IMR-90 (cell line): ENCODE measurements around the gene TBC1D22A. TPM values are rescaled to one million over a fixed set of nuclear protein-coding genes. Genes with fewer than 3 reads are reported as not detected.

Experiments
- ATAC-seq: fragments of 200-7000 bp; cut with Tn5 transposase; 2 replicates; pipeline ENCODE4 v1.9.1; 2020; ENCODE audit warnings: low read depth, mild to moderate bottlenecking, moderate library complexity
- BruUV-seq: library from RNA; stranded (reverse); fragments of 400-500 nt; replicated peaks from 2 replicates; lab custom pipeline; 2021; lab: Mats Ljungman, UMichigan
- CTCF ChIA-PET: fragments of 300-600 bp; formaldehyde crosslinking; extraction: SDS; loops from one replicate; lab custom pipeline; 2021; ENCODE audit warnings: antibody characterized with exemption; lab: Yijun Ruan, JAX
- POLR2A ChIA-PET: fragments of 300-600 bp; sonication (Branson Sonifier 250); formaldehyde crosslinking; loops from one replicate; lab custom pipeline; 2022; ENCODE audit warnings: antibody characterized with exemption; ENCODE audit not compliant: unreplicated experiment; lab: Charles Lee
- DNase-seq: peaks from one replicate; pipeline ENCODE4 v3.0.0; 2013
- H2AFZ ChIP-seq: replicated peaks from 2 replicates; pipeline ENCODE3; 2013; ENCODE audit warnings: low read length, mild to moderate bottlenecking; ENCODE audit not compliant: poor library complexity
- H2AK5ac ChIP-seq: 2 replicates; pipeline ENCODE4 v1.6.1; 2013; ENCODE audit warnings: low read depth, low read length, inconsistent platforms
- H2AK9ac ChIP-seq: replicated peaks from 2 replicates; pipeline ENCODE3; 2013; ENCODE audit warnings: mild to moderate bottlenecking, low read depth, low read length, moderate library complexity; ENCODE audit not compliant: poor library complexity
- H2BK120ac ChIP-seq: 2 replicates; pipeline ENCODE4 v1.6.1; 2013; ENCODE audit warnings: low read depth, low read length, inconsistent platforms
- H2BK15ac ChIP-seq: 3 replicates; pipeline ENCODE4 v1.6.1; 2013; ENCODE audit warnings: low read depth, low read length, inconsistent platforms
- H2BK20ac ChIP-seq: 2 replicates; pipeline ENCODE4 v1.6.1; 2013; ENCODE audit warnings: low read depth, mild to moderate bottlenecking, inconsistent platforms, low read length, moderate library complexity
- H2BK5ac ChIP-seq: 2 replicates; pipeline ENCODE4 v1.6.1; 2013; ENCODE audit warnings: mild to moderate bottlenecking, low read depth, low read length, inconsistent platforms; ENCODE audit not compliant: poor library complexity, severe bottlenecking
- H3K14ac ChIP-seq: replicated peaks from 2 replicates; pipeline ENCODE4 v1.6.1; 2013; ENCODE audit warnings: low read depth, low read length, inconsistent platforms
- H3K18ac ChIP-seq: 2 replicates; pipeline ENCODE4 v1.6.1; 2013; ENCODE audit warnings: low read depth, low read length, control low read depth
- H3K23ac ChIP-seq: 2 replicates; pipeline ENCODE4 v1.6.1; 2013; ENCODE audit warnings: low read depth, low read length, inconsistent platforms
- H3K27ac ChIP-seq: 2 replicates; pipeline ENCODE4 v1.5.1; 2013; ENCODE audit warnings: mild to moderate bottlenecking, control low read depth, low read length; ENCODE audit not compliant: insufficient read depth
- H3K27me3 ChIP-seq: 2 replicates; pipeline ENCODE4 v1.6.1; 2013; ENCODE audit warnings: low read length; ENCODE audit not compliant: control insufficient read depth, insufficient read depth
- H3K36me3 ChIP-seq: 2 replicates; pipeline ENCODE4 v1.6.1; 2013; ENCODE audit warnings: low read length, mixed read lengths; ENCODE audit not compliant: control insufficient read depth, insufficient read depth
- H3K4ac ChIP-seq: 2 replicates; pipeline ENCODE4 v1.6.1; 2013; ENCODE audit warnings: low read depth, low read length, inconsistent platforms
- H3K4me1 ChIP-seq: 2 replicates; pipeline ENCODE4 v1.6.1; 2013; ENCODE audit warnings: low read length, mixed read lengths; ENCODE audit not compliant: control insufficient read depth, insufficient read depth
- H3K4me2 ChIP-seq: 2 replicates; pipeline ENCODE4 v1.6.1; 2013; ENCODE audit warnings: low read depth, mild to moderate bottlenecking, control low read depth, low read length, moderate library complexity
- H3K4me3 ChIP-seq: 2 replicates; pipeline ENCODE4 v1.5.1; 2013; ENCODE audit warnings: low read depth, mild to moderate bottlenecking, control low read depth, low read length, moderate library complexity; ENCODE audit not compliant: insufficient read depth
- H3K56ac ChIP-seq: 2 replicates; pipeline ENCODE4 v1.6.1; 2013; ENCODE audit warnings: low read length, inconsistent platforms; ENCODE audit not compliant: insufficient read depth; ENCODE audit errors: extremely low read depth
- H3K79me1 ChIP-seq, 2 experiments: 2 replicates each; pipeline ENCODE4 v1.6.1; 2013; ENCODE audit warnings: low read length in 2 of 2, inconsistent platforms in 1 of 2, low read depth in 1 of 2
- H3K9ac ChIP-seq: 2 replicates; pipeline ENCODE4 v1.6.1; 2013; ENCODE audit warnings: low read depth, low read length, control low read depth
- H3K9me1 ChIP-seq: 2 replicates; pipeline ENCODE4 v1.6.1; 2013; ENCODE audit warnings: low read length, inconsistent platforms; ENCODE audit not compliant: insufficient read depth
- H3K9me3 ChIP-seq: 2 replicates; pipeline ENCODE4 v1.6.1; 2013; ENCODE audit warnings: low read length; ENCODE audit not compliant: control insufficient read depth, insufficient read depth
- H4K20me1 ChIP-seq: 2 replicates; pipeline ENCODE4 v1.6.1; 2013; ENCODE audit warnings: low read length, inconsistent platforms; ENCODE audit not compliant: insufficient read depth
- H4K5ac ChIP-seq: 2 replicates; pipeline ENCODE4 v1.6.1; 2013; ENCODE audit warnings: mild to moderate bottlenecking, low read depth, low read length, control low read depth
- H4K8ac ChIP-seq, 2 experiments: 2 replicates each; pipeline ENCODE4 v1.6.1; 2013; ENCODE audit warnings: low read depth in 2 of 2, low read length in 2 of 2, control low read depth in 1 of 2, inconsistent platforms in 1 of 2
- H4K91ac ChIP-seq: 2 replicates; pipeline ENCODE4 v1.6.1; 2013; ENCODE audit warnings: low read depth, low read length, inconsistent platforms; ENCODE audit not compliant: insufficient read depth
- CEBPB ChIP-seq: IDR thresholded peaks from 2 replicates; pipeline ENCODE4 v1.6.1; 2012; ENCODE audit warnings: low read depth, low read length, improper control_type of control experiment
- CHD1 ChIP-seq: IDR thresholded peaks from 2 replicates; pipeline ENCODE4 v1.6.1; 2012; ENCODE audit warnings: low read depth, low read length, improper control_type of control experiment
- MAZ ChIP-seq: IDR thresholded peaks from 2 replicates; pipeline ENCODE4 v1.6.1; 2012; ENCODE audit warnings: low read depth, mild to moderate bottlenecking, low read length, improper control_type of control experiment, moderate library complexity, borderline replicate concordance
- MXI1 ChIP-seq: IDR thresholded peaks from 2 replicates; pipeline ENCODE4 v1.6.1; 2012; ENCODE audit warnings: low read depth, mild to moderate bottlenecking, low read length, moderate library complexity, borderline replicate concordance
- NFE2L2 ChIP-seq: fragments of 150-350 bp; IDR thresholded peaks from 2 replicates; pipeline ENCODE4 v1.6.1; 2016; ENCODE audit warnings: low read depth, mild to moderate bottlenecking, low read length
- RCOR1 ChIP-seq: IDR thresholded peaks from 2 replicates; pipeline ENCODE4 v1.6.1; 2012; ENCODE audit warnings: mild to moderate bottlenecking, low read length, improper control_type of control experiment; ENCODE audit not compliant: insufficient replicate concordance
- WGBS, 2 experiments: methylation state at CpG; one replicate each; pipeline versions ENCODE4 v1.1.5 to v1.1.7; 2013; ENCODE audit warnings: missing lambda C conversion rate in 2 of 2; ENCODE audit not compliant: insufficient read length in 1 of 2; ENCODE audit errors: extremely low coverage in 2 of 2; 5-methylcytosine and 5-hydroxymethylcytosine counted together
- dilution Hi-C: fragments of 300-500 bp; cut with HindIII; formaldehyde crosslinking; loops from one replicate; pipeline ENCODE4 v1.14.3; 2018; ENCODE audit warnings: low sequenced_read_pairs; ENCODE audit not compliant: unreplicated experiment
- in situ Hi-C: fragments of 300-500 bp; cut with MboI; formaldehyde crosslinking; loops from 3 replicates; pipeline ENCODE4 v1.14.3; 2019; ENCODE audit warnings: low sequenced_read_pairs, inconsistent platforms, mixed read lengths
- intact Hi-C: fragments of 100-400 bp; cut with micrococcal nuclease; formaldehyde crosslinking; loops from 2 replicates; pipeline ENCODE4 v1.10.0; 2022
- polyA plus RNA-seq, 3 experiments: library from polyadenylated mRNA; depleted of rRNA; stranded (reverse); fragments of >200 nt; gene quantifications; 2 replicates each; pipeline ENCODE4 v1.2.3, GENCODE V29; 2012; ENCODE audit warnings: low replicate concordance in 1 of 3
- total RNA-seq: library from RNA; depleted of rRNA; stranded (reverse); fragments of >200 nt; gene quantifications from 2 replicates; pipeline ENCODE4 v1.2.3, GENCODE V29; 2012
- TF ChIP-seq, protein P1 (sequence below): conservative IDR thresholded peaks from 2 replicates; pipeline ENCODE4 v1.5.1; 2012; ENCODE audit warnings: mild to moderate bottlenecking, low read depth, low read length, improper control_type of control experiment
- TF ChIP-seq, protein P2 (sequence below): fragments of 150-350 bp; IDR thresholded peaks from 2 replicates; pipeline ENCODE4 v1.6.1; 2017; ENCODE audit warnings: mild to moderate bottlenecking, antibody characterized with exemption, low read length, low read depth
- TF ChIP-seq, protein P3 (sequence below): fragments of 150-350 bp; IDR thresholded peaks from 2 replicates; pipeline ENCODE4 v1.6.1; 2016; ENCODE audit warnings: low read depth, mild to moderate bottlenecking, low read length, moderate library complexity, borderline replicate concordance

The TBC1D22A gene
- total and polyA plus RNA-seq, 2 of the 4 experiments (the other 2 are of a cell fraction): 9.0 to 16.7 TPM

DNA sequence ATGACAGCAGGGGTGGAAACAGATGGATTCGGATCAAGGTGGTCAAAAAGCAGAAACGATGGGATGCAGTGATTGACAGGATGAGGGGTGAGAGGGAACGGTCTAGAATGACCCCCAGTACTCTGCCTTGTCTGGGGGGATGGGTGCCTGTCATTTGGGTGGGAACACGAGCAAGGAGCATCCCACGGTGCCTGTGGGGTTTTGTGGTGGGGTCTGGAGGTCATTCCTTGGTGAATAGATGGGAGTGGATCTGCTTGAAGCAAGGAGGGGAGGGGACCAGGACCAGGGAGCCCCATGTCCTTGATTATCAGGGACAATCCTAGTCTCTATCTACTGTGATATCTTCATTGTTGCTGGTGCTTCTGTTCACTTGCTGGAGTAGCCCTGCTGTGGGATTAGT is 16.3 kb upstream of the TBC1D22A start:
- Histone ChIP-seq H2BK20ac (no peak overlapping the region), H3K9ac (no peak overlapping the region), H4K8ac (no peak overlapping the region), H3K27me3 (no peaks in the 10 kb centered on the region), H4K5ac (no peak overlapping the region), H2AK5ac (no peak overlapping the region), H3K9me3 (no peaks in the 10 kb centered on the region), H3K79me1 (no peaks in the 10 kb centered on the region; a peak in 1 of 4 replicates), H3K36me3 (no peaks in the 10 kb centered on the region), H3K23ac (no peak overlapping the region), H3K56ac (no peak overlapping the region), H2BK120ac (no peak overlapping the region), H3K27ac (no peak overlapping the region), H3K4ac (no peak overlapping the region), H4K20me1 (no peaks in the 10 kb centered on the region), H2BK5ac (no peak overlapping the region), H2AFZ (no peak overlapping the region), H3K4me1 (peaks cover 17% of the 10 kb centered on the region), H3K18ac (no peak overlapping the region), H4K91ac (no peak overlapping the region), H3K4me2 (no peak overlapping the region), H3K14ac (no peak overlapping the region), H2BK15ac (no peak overlapping the region), H3K9me1 (peaks cover 13% of the 10 kb centered on the region), H2AK9ac (no peak overlapping the region), H3K4me3 (no peak overlapping the region)
- POLR2A ChIA-PET: no interaction called here
- no TSS peak for BruUV-seq
- 67% methylated on average over 4 of the region's 5 CpGs; no CpG with 5 or more reads in 1 of the 2 experiments for WGBS, 2 experiments
- ATAC-seq: no peak
- no peak for DNase-seq
- CTCF ChIA-PET: no interaction called here
- intact Hi-C loops: no loop called here
- dilution Hi-C loops: no loop called here
- TF ChIP-seq MAZ: no peak
- TF ChIP-seq, protein P1, sequence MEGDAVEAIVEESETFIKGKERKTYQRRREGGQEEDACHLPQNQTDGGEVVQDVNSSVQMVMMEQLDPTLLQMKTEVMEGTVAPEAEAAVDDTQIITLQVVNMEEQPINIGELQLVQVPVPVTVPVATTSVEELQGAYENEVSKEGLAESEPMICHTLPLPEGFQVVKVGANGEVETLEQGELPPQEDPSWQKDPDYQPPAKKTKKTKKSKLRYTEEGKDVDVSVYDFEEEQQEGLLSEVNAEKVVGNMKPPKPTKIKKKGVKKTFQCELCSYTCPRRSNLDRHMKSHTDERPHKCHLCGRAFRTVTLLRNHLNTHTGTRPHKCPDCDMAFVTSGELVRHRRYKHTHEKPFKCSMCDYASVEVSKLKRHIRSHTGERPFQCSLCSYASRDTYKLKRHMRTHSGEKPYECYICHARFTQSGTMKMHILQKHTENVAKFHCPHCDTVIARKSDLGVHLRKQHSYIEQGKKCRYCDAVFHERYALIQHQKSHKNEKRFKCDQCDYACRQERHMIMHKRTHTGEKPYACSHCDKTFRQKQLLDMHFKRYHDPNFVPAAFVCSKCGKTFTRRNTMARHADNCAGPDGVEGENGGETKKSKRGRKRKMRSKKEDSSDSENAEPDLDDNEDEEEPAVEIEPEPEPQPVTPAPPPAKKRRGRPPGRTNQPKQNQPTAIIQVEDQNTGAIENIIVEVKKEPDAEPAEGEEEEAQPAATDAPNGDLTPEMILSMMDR: no peak
- no peak for TF ChIP-seq CEBPB
- TF ChIP-seq, protein P2, sequence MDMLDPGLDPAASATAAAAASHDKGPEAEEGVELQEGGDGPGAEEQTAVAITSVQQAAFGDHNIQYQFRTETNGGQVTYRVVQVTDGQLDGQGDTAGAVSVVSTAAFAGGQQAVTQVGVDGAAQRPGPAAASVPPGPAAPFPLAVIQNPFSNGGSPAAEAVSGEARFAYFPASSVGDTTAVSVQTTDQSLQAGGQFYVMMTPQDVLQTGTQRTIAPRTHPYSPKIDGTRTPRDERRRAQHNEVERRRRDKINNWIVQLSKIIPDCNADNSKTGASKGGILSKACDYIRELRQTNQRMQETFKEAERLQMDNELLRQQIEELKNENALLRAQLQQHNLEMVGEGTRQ: no peak
- TF ChIP-seq RCOR1: no peak
- no peak for TF ChIP-seq CHD1
- TF ChIP-seq, protein P3, sequence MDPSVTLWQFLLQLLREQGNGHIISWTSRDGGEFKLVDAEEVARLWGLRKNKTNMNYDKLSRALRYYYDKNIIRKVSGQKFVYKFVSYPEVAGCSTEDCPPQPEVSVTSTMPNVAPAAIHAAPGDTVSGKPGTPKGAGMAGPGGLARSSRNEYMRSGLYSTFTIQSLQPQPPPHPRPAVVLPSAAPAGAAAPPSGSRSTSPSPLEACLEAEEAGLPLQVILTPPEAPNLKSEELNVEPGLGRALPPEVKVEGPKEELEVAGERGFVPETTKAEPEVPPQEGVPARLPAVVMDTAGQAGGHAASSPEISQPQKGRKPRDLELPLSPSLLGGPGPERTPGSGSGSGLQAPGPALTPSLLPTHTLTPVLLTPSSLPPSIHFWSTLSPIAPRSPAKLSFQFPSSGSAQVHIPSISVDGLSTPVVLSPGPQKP: no peak
- no peak for TF ChIP-seq NFE2L2
- TF ChIP-seq MXI1: no peak
- in situ Hi-C loops: no loop called here
